Peyer's patch (tissue), 4 donors: Measurements from ENCODE around the gene TUBAL3. TPM values are rescaled to one million over a fixed set of nuclear protein-coding genes. Genes with fewer than 3 reads are reported as not detected.

Source experiments
- DNase-seq, 3 donors: peaks; one replicate each; pipeline ENCODE4 v3.0.0-alpha.2; 2017 to 2019
- H3K27ac ChIP-seq, 4 donors: fragments of 200-600 bp; sonication (generic); one replicate each; pipeline ENCODE4 v1.5.1; 2016 to 2019
- H3K27me3 ChIP-seq, 2 donors: fragments of 200-600 bp; sonication (generic); one replicate each; pipeline ENCODE4 v1.5.1; 2019
- H3K36me3 ChIP-seq, 3 donors: fragments of 200-600 bp; sonication (generic); one replicate each; pipeline ENCODE4 v1.5.1; 2016 to 2019
- H3K4me1 ChIP-seq, 4 donors: fragments of 200-600 bp; sonication (generic); one replicate each; pipeline ENCODE4 v1.5.1; 2016 to 2019
- H3K4me3 ChIP-seq, 4 donors: fragments of 200-600 bp; sonication (generic); 1 replicate in 3 of 4; 2 replicates in 1 of 4; pipeline ENCODE4 v1.5.1; 2016 to 2019; ENCODE audit warnings: mild to moderate bottlenecking in 1 of 4
- H3K9me3 ChIP-seq, 4 donors: fragments of 200-600 bp; sonication (generic); one replicate each; pipeline ENCODE4 v1.5.1; 2016 to 2019; ENCODE audit warnings: mild to moderate bottlenecking in 1 of 4
- POLR2A ChIP-seq, 2 donors: fragments of 450-650 bp; IDR thresholded peaks; one replicate each; pipeline ENCODE4 v1.5.1; 2017; ENCODE audit warnings: antibody characterized with exemption in 2 of 2, mild to moderate bottlenecking in 2 of 2, moderate library complexity in 2 of 2
- total RNA-seq, 4 donors: library from RNA; depleted of rRNA; stranded (reverse); fragments of >200 nt; gene quantifications; one replicate each; pipeline ENCODE4 v1.1.0, GENCODE V29; 2016
- TF ChIP-seq, protein P1 (sequence below), 6 experiments: fragments of 450-650 bp in 4 of 6; fragments of 200-600 bp in 2 of 6; sonication (generic) in 1 of 6; IDR thresholded peaks; one replicate each; pipeline ENCODE4 v1.5.1; 2017 to 2019; ENCODE audit warnings: antibody characterized with exemption in 6 of 6, mild to moderate bottlenecking in 3 of 6, moderate library complexity in 1 of 6

Gene TUBAL3
- total RNA-seq, 4 donors from 2014 or later: 3.3 to 95.4 (median 74.2) TPM

- Histone ChIP-seq H3K27me3 (no peaks in the 10 kb centered on the region), H3K4me3 (no peak overlapping the region), H3K9me3 (no peaks in the 10 kb centered on the region), H3K4me1 (no peaks in the 10 kb centered on the region), H3K27ac (no peak overlapping the region), H3K36me3 (no peaks in the 10 kb centered on the region)
- no peak for DNase-seq
- TF ChIP-seq, protein P1, sequence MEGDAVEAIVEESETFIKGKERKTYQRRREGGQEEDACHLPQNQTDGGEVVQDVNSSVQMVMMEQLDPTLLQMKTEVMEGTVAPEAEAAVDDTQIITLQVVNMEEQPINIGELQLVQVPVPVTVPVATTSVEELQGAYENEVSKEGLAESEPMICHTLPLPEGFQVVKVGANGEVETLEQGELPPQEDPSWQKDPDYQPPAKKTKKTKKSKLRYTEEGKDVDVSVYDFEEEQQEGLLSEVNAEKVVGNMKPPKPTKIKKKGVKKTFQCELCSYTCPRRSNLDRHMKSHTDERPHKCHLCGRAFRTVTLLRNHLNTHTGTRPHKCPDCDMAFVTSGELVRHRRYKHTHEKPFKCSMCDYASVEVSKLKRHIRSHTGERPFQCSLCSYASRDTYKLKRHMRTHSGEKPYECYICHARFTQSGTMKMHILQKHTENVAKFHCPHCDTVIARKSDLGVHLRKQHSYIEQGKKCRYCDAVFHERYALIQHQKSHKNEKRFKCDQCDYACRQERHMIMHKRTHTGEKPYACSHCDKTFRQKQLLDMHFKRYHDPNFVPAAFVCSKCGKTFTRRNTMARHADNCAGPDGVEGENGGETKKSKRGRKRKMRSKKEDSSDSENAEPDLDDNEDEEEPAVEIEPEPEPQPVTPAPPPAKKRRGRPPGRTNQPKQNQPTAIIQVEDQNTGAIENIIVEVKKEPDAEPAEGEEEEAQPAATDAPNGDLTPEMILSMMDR (IDR thresholded peaks at IDR 0.05): no peak
- TF ChIP-seq POLR2A (IDR thresholded peaks at IDR 0.05): no peak
Observed at GRCh38 chr10:5435328-5435727, 30.7 kb upstream of the TUBAL3 start.

GRCh38 chr10:5434017-5434753, 29.6 kb upstream of the TUBAL3 start:
- Histone ChIP-seq H3K36me3 (no peaks in the 10 kb centered on the region), H3K9me3 (no peaks in the 10 kb centered on the region), H3K27ac (no peak overlapping the region), H3K4me1 (no peaks in the 10 kb centered on the region), H3K27me3 (no peaks in the 10 kb centered on the region), H3K4me3 (no peak overlapping the region)
- DNase-seq: no peak
- TF ChIP-seq POLR2A (IDR thresholded peaks at IDR 0.05): no peak
- TF ChIP-seq, protein P1 (IDR thresholded peaks at IDR 0.05): peak in 5 of 6 experiments; percentile 46 to 87 (median 76)

DNA sequence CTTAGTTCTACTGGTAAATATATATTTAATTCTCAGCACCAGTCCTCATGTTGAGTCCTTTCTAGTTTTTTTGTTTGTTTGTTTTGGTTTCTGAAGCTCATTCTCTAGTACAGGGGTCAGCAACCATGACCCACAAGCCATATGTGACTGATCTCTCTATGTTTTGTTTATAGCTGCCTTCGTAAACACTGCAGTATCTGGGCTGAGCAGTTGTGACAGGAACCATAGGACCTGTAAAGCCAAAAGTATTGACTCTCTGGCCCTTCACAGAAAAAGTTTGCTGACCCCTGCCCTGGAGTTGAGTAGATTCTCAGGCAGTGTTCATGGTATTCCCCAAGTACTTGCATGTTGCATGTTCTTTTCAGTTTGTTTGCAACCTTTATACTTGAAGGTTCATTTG, 28.6 kb upstream of the TUBAL3 start:
- DNase-seq: no peak
- no peaks in the 10 kb centered on the region for H3K36me3 ChIP-seq
- no peak for TF ChIP-seq POLR2A (IDR thresholded peaks at IDR 0.05)
- TF ChIP-seq, protein P1 (IDR thresholded peaks at IDR 0.05): no peak
- H3K4me1 ChIP-seq: no peaks in the 10 kb centered on the region
- no peak overlapping the region for H3K4me3 ChIP-seq
- no peak overlapping the region for H3K27ac ChIP-seq
- H3K9me3 ChIP-seq: no peaks in the 10 kb centered on the region
- H3K27me3 ChIP-seq: no peaks in the 10 kb centered on the region

- Histone ChIP-seq H3K27ac (no peak overlapping the region), H3K4me1 (no peaks in the 10 kb centered on the region), H3K9me3 (no peaks in the 10 kb centered on the region), H3K4me3 (no peak overlapping the region), H3K27me3 (no peaks in the 10 kb centered on the region), H3K36me3 (no peaks in the 10 kb centered on the region)
- no peak for DNase-seq
- no peak for TF ChIP-seq POLR2A (IDR thresholded peaks at IDR 0.05)
- TF ChIP-seq, protein P1 (IDR thresholded peaks at IDR 0.05): no peak
Observed at GRCh38 chr10:5428133-5428532, 23.5 kb upstream of the TUBAL3 start.

DNA sequence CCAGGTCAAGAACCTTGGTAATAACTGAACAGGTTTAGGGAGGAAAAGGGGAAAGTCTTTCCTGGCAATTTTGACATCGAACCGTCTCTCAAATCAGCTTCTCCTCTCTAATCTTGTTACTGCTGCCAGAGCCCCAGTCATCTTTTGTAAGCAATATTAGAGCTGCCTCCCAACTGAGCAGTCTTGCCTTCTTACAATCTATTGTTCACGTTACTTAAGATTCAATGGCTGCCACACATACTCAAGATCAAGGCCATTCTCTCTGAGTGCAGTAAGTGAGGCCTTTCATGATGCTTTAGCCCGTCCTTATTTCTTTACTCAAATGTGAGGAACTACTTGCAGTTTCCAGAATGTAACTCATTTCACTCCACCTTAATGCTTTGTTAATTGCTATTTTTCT, 20.1 kb upstream of the TUBAL3 start:
- no peak for DNase-seq
- no peak overlapping the region for H3K27ac ChIP-seq
- TF ChIP-seq, protein P1 (IDR thresholded peaks at IDR 0.05): no peak
- TF ChIP-seq POLR2A (IDR thresholded peaks at IDR 0.05): no peak

More for the DNA sequence above, 20.1 kb upstream of the TUBAL3 start:
- no peaks in the 10 kb centered on the region for H3K9me3 ChIP-seq
- no peaks in the 10 kb centered on the region for H3K36me3 ChIP-seq
- no peaks in the 10 kb centered on the region for H3K27me3 ChIP-seq
- H3K4me1 ChIP-seq: no peaks in the 10 kb centered on the region
- no peak overlapping the region for H3K4me3 ChIP-seq
